Measurements from ENCODE around the gene PRKAG2. TPM values are rescaled to one million over a fixed set of nuclear protein-coding genes. Genes with fewer than 3 reads are reported as not detected.
"Not testable (repeated sequence)": the region's sequence is repeated elsewhere in the genome, so short reads cannot be mapped to it uniquely, and the experiment has no call there.

PRKAG2 gene
- total and polyA plus RNA-seq, 4 donors, result 36.7 to 46.1 (median 40.0) TPM

GRCh38 chr7:151782256-151782597 lies 94.7 kb downstream of the PRKAG2 start:
- not testable (repeated sequence) for DNase-seq (ENCODE audit: low read depth in 4 of 6, low spot score in 6 of 6); H3K27me3 ChIP-seq (ENCODE audit: control insufficient read depth, insufficient read depth, low read length); H3K9me3 ChIP-seq (ENCODE audit: control insufficient read depth, insufficient read depth, low read length); H3K4me3 ChIP-seq (ENCODE audit: low read depth, low read length); H3K27ac ChIP-seq (ENCODE audit: low read depth, low read length)
- peaks cover 17% of the 10 kb centered on the region for H3K36me3 ChIP-seq (ENCODE audit: control insufficient read depth, insufficient read depth, low read length)
- 92% methylated on average over 3 of the region's 4 CpGs for WGBS (ENCODE audit: insufficient coverage)
- peaks cover 15% of the 10 kb centered on the region for H3K4me1 ChIP-seq (ENCODE audit: control insufficient read depth, insufficient read depth, low read length)

- peaks cover 25% of the 10 kb centered on the region for H3K36me3 ChIP-seq (ENCODE audit: control insufficient read depth, insufficient read depth, low read length)
- no peak overlapping the region for H3K4me3 ChIP-seq (ENCODE audit: low read depth, low read length)
- peaks cover 17% of the 10 kb centered on the region for H3K4me1 ChIP-seq (ENCODE audit: control insufficient read depth, insufficient read depth, low read length)
- no peak overlapping the region for H3K27ac ChIP-seq (ENCODE audit: low read depth, low read length)
- no peak for DNase-seq (ENCODE audit: low read depth in 4 of 6, low spot score in 6 of 6)
- H3K9me3 ChIP-seq (ENCODE audit: control insufficient read depth, insufficient read depth, low read length), result no peaks in the 10 kb centered on the region
- 91% methylated on average over 18 of the region's 22 CpGs for WGBS (ENCODE audit: insufficient coverage)
- peaks cover 4% of the 10 kb centered on the region for H3K27me3 ChIP-seq (ENCODE audit: control insufficient read depth, insufficient read depth, low read length)
These were observed 95.6 kb downstream of the PRKAG2 start for GRCh38 chr7:151781161-151781845.

- Histone ChIP-seq H3K27me3 (ENCODE audit: control insufficient read depth, insufficient read depth, low read length) (peaks cover 4% of the 10 kb centered on the region), H3K4me3 (ENCODE audit: low read depth, low read length) (no peak overlapping the region), H3K36me3 (ENCODE audit: control insufficient read depth, insufficient read depth, low read length) (peaks cover 21% of the 10 kb centered on the region), H3K4me1 (ENCODE audit: control insufficient read depth, insufficient read depth, low read length) (peaks cover 20% of the 10 kb centered on the region), H3K9me3 (ENCODE audit: control insufficient read depth, insufficient read depth, low read length) (no peaks in the 10 kb centered on the region), H3K27ac (ENCODE audit: low read depth, low read length) (no peak overlapping the region)
- WGBS (ENCODE audit: insufficient coverage), result 64% methylated on average over 3 of the region's 3 CpGs
- DNase-seq (ENCODE audit: low read depth in 4 of 6, low spot score in 6 of 6), result no peak
These were observed 96.3 kb downstream of the PRKAG2 start for GRCh38 chr7:151780631-151781030.

- Histone ChIP-seq H3K4me3 (ENCODE audit: low read depth, low read length) (no peak overlapping the region), H3K27me3 (ENCODE audit: control insufficient read depth, insufficient read depth, low read length) (peaks cover 4% of the 10 kb centered on the region), H3K27ac (ENCODE audit: low read depth, low read length) (no peak overlapping the region), H3K4me1 (ENCODE audit: control insufficient read depth, insufficient read depth, low read length) (peaks cover 16% of the 10 kb centered on the region), H3K36me3 (ENCODE audit: control insufficient read depth, insufficient read depth, low read length) (peaks cover 15% of the 10 kb centered on the region), H3K9me3 (ENCODE audit: control insufficient read depth, insufficient read depth, low read length) (no peaks in the 10 kb centered on the region)
- 100% methylated on average over 1 of the region's 7 CpGs for WGBS (ENCODE audit: insufficient coverage)
- no peak for DNase-seq (ENCODE audit: low read depth in 4 of 6, low spot score in 6 of 6)
These were observed 97.2 kb downstream of the PRKAG2 start for GRCh38 chr7:151779678-151780077.

- peaks cover 14% of the 10 kb centered on the region for H3K36me3 ChIP-seq (ENCODE audit: control insufficient read depth, insufficient read depth, low read length)
- no peak overlapping the region for H3K27ac ChIP-seq (ENCODE audit: low read depth, low read length)
- peaks cover 3% of the 10 kb centered on the region for H3K27me3 ChIP-seq (ENCODE audit: control insufficient read depth, insufficient read depth, low read length)
- peaks cover 16% of the 10 kb centered on the region for H3K4me1 ChIP-seq (ENCODE audit: control insufficient read depth, insufficient read depth, low read length)
- no peaks in the 10 kb centered on the region for H3K9me3 ChIP-seq (ENCODE audit: control insufficient read depth, insufficient read depth, low read length)
- no peak for DNase-seq (ENCODE audit: low read depth in 4 of 6, low spot score in 6 of 6)
- 94% methylated on average over 5 of the region's 6 CpGs for WGBS (ENCODE audit: insufficient coverage)
- no peak overlapping the region for H3K4me3 ChIP-seq (ENCODE audit: low read depth, low read length)
These were observed 97.7 kb downstream of the PRKAG2 start for GRCh38 chr7:151779255-151779654.

- Histone ChIP-seq H3K9me3 (ENCODE audit: control insufficient read depth, insufficient read depth, low read length) (no peaks in the 10 kb centered on the region), H3K4me3 (ENCODE audit: low read depth, low read length) (no peak overlapping the region), H3K36me3 (ENCODE audit: control insufficient read depth, insufficient read depth, low read length) (peaks cover 14% of the 10 kb centered on the region), H3K27me3 (ENCODE audit: control insufficient read depth, insufficient read depth, low read length) (no peaks in the 10 kb centered on the region), H3K27ac (ENCODE audit: low read depth, low read length) (no peak overlapping the region), H3K4me1 (ENCODE audit: control insufficient read depth, insufficient read depth, low read length) (peaks cover 14% of the 10 kb centered on the region)
- WGBS (ENCODE audit: insufficient coverage), result 84% methylated on average over 5 of the region's 7 CpGs
- no peak for DNase-seq (ENCODE audit: low read depth in 4 of 6, low spot score in 6 of 6)
These were observed 98.8 kb downstream of the PRKAG2 start for GRCh38 chr7:151777908-151778670.

- DNase-seq (ENCODE audit: low read depth in 4 of 6, low spot score in 6 of 6), result no peak
- Histone ChIP-seq H3K4me1 (ENCODE audit: control insufficient read depth, insufficient read depth, low read length) (peaks cover 8% of the 10 kb centered on the region), H3K27me3 (ENCODE audit: control insufficient read depth, insufficient read depth, low read length) (no peaks in the 10 kb centered on the region), H3K27ac (ENCODE audit: low read depth, low read length) (no peak overlapping the region), H3K36me3 (ENCODE audit: control insufficient read depth, insufficient read depth, low read length) (peaks cover 14% of the 10 kb centered on the region), H3K4me3 (ENCODE audit: low read depth, low read length) (no peak overlapping the region), H3K9me3 (ENCODE audit: control insufficient read depth, insufficient read depth, low read length) (no peaks in the 10 kb centered on the region)
- 95% methylated on average over 4 of the region's 5 CpGs for WGBS (ENCODE audit: insufficient coverage)
These were observed 99.4 kb downstream of the PRKAG2 start for GRCh38 chr7:151777495-151777880.

- DNase-seq (ENCODE audit: low read depth in 4 of 6, low spot score in 6 of 6), result no peak
- Histone ChIP-seq H3K27ac (ENCODE audit: low read depth, low read length) (no peak overlapping the region), H3K9me3 (ENCODE audit: control insufficient read depth, insufficient read depth, low read length) (no peaks in the 10 kb centered on the region), H3K4me3 (ENCODE audit: low read depth, low read length) (no peak overlapping the region), H3K4me1 (ENCODE audit: control insufficient read depth, insufficient read depth, low read length) (peaks cover 7% of the 10 kb centered on the region), H3K36me3 (ENCODE audit: control insufficient read depth, insufficient read depth, low read length) (peaks cover 14% of the 10 kb centered on the region), H3K27me3 (ENCODE audit: control insufficient read depth, insufficient read depth, low read length) (no peaks in the 10 kb centered on the region)
- 93% methylated on average over 8 of the region's 12 CpGs for WGBS (ENCODE audit: insufficient coverage)
These were observed 99.9 kb downstream of the PRKAG2 start for GRCh38 chr7:151776876-151777494.

GRCh38 chr7:151776446-151776845 lies 100.5 kb downstream of the PRKAG2 start:
- H3K27me3 ChIP-seq (ENCODE audit: control insufficient read depth, insufficient read depth, low read length), result no peaks in the 10 kb centered on the region
- DNase-seq (ENCODE audit: low read depth in 4 of 6, low spot score in 6 of 6), result no peak
- no peaks in the 10 kb centered on the region for H3K9me3 ChIP-seq (ENCODE audit: control insufficient read depth, insufficient read depth, low read length)
- peaks cover 7% of the 10 kb centered on the region for H3K4me1 ChIP-seq (ENCODE audit: control insufficient read depth, insufficient read depth, low read length)
- 91% methylated on average over 8 of the region's 8 CpGs for WGBS (ENCODE audit: insufficient coverage)
- H3K27ac ChIP-seq (ENCODE audit: low read depth, low read length), result no peak overlapping the region
- peaks cover 14% of the 10 kb centered on the region for H3K36me3 ChIP-seq (ENCODE audit: control insufficient read depth, insufficient read depth, low read length)
- H3K4me3 ChIP-seq (ENCODE audit: low read depth, low read length), result no peak overlapping the region
